NCI-H1417 (cell line): Measurements from ENCODE around the gene ENPP6.

Experiments
- DNase-seq, 3 experiments: peaks; one replicate each; lab custom pipeline; 2025; lab: John Stamatoyannopoulos, UW

ENPP6 gene

GRCh38 chr4:184217634-184218033, at the start of gene ENPP6:
Gene ENPP6, minus strand, starts transcription at chr4:184217873. Its CDS starts 54 bp downstream, at chr4:184217819.
- no peak for DNase-seq

DNA sequence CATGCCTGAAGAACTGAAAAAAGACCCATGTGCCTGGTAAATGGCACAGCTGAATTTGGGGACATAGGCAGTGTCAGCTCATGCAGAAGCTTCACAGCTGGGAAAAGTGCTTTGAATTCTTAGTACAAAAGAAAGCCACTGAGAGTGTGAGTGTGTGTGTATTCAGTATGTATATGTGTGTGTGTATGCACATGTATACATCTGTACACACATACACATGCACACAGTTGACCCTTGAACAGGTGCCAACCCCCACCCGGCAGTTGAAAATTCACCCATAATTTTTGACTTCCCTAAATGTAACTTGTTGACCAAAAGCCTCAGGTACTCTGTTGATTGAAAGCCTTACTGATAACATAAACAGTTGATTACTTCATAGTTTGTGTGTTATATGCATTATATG, 49.5 kb upstream of the ENPP6 start:
- DNase-seq, result peak in 1 of 3 experiments; percentile 50

DNA sequence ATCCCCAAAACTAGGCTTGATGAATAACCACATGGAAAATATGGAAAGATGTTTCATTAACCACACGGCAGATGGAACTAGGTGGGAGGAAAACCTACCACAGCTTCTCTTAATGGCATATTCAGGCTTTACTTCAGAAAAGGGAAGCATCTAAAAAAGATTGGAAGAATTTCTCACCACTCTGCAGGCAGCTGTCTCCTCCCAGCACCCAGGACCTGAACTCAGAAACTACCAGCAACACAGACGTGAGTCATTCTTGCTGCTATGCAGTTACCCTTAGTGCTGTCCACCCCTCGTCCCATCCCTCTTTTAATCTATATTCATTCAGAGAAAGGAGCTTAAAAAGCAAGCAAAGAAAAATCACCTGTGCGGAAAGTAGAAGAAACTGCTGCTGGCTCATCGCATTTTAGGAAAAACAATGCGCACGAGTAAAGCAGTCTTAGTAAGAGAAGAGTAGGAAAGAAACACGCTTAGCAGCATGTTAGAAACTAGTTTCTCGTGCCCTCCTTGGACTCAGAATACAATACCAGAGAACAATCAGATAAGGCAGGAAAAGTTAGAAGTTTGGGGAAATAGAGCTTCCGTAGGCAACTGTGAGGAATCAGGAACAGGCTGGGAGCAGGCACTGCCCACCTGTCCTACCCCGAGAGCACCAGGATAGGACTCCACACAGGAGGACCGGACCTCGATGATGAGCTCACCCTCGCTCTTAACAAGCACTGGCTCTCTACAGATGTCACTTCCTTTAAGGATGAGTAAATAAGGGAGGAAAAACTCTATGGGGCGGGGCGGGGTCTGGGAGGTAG, 48.1 kb upstream of the ENPP6 start:
- DNase-seq, result no peak

DNA sequence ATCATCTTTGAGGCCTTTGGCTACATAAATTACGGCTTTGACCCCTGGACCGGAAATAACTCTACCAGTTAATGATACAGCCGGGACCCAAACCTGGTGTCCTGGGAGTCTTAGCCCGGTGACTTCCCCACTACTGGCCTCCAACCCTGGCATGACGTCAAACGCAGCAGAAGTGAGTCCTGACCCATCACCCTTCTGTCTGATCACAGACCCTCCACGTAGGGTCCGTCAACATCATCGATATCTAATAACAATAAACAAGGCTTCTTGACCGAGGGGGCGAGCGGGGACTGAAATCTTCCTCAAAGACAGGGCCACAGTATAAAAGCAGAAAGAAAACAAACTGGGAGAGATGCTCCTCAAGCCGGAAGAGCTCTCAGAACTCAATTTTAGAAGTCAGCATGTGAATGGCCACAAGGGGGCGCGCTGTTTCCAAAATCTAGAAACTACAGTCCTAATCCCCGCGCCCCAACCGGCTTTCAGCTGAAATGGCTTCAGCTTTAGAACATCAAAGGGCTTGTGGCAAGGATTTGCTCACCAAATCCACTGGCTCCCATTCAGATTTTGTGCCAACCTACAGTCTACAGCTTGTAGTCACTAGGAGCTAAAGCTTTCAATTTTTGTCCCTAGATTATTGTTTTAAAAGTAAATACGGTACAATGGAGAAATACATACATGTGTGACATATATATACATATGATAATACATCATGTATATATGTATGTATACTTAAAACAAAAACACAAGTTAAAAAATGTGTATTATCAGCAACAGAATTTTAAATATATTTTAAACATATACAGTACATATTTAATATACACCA, 46.4 kb upstream of the ENPP6 start:
- DNase-seq, result peak; percentile 86 to 97 (median 90)

DNA sequence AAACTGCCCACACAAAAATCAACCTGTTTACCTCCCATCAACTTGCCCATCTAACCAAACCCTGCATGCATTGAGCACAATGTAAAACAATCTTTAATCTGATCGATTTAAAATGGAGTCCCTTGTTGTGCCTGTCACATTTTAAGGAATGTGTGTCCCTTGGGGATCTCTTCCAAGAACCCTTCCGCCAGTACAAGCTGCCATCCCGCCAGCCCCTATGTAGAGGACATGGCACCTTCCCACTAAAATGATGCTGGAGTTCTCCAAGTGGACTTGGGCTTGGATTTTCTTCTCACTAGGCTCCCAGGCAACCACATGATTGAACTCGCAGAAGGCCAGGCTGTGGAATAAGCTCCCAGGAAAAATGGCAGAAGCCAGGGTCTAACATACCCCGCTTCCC, 45.8 kb upstream of the ENPP6 start:
- DNase-seq, result no peak

GRCh38 chr4:184262901-184263300, 45.2 kb upstream of the ENPP6 start:
- DNase-seq, result no peak

GRCh38 chr4:184261246-184261645, 43.6 kb upstream of the ENPP6 start:
- no peak for DNase-seq

DNA sequence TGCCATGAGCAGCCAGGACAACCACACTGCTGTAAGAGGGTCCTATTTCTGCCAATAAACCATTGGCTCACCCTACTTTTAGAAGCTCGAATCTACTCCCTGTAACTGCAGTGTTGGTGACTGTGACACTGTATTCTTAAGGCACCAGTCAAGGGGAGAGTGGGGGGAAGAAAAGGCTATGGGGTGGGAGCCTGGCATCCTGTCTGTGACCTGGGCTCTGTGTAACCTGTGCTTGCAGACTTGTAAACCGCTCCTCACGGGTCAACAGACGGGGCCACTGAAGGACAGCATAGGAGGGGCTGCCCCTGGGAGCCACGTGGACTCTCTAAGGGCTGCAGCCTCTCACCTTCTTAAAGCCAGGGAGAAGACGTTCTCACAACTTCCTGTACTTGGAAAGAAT, 42.2 kb upstream of the ENPP6 start:
- DNase-seq, result no peak

GRCh38 chr4:184259081-184259480, 41.4 kb upstream of the ENPP6 start:
- no peak for DNase-seq

GRCh38 chr4:184255871-184256642, 38.4 kb upstream of the ENPP6 start:
- DNase-seq, result no peak

DNA sequence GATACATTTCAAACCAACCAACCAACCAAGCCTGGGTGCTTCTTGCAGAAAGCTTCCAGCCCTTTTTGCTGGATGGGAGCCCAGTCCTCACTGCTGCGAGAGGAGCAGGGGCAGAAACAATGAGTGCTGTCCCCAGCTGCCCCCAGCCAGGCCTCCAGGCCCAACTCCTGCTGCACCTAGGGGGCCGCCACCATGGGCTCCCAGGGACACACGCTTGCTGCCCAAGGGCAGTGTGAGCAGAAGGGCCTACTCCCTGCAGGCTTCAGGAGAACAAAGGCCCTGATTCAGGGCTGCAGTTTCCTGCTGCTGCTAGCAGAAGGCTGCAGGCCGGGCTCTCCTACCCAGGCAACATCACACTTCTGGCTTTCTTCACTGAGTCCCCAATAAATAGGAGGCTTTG, 37.7 kb upstream of the ENPP6 start:
- no peak for DNase-seq

GRCh38 chr4:184253072-184253420, 35.4 kb upstream of the ENPP6 start:
- DNase-seq, result no peak

- no peak for DNase-seq
Measured at GRCh38 chr4:184252136-184253071, 34.7 kb upstream of the ENPP6 start.

- no peak for DNase-seq
Measured at GRCh38 chr4:184251670-184251980, 34.0 kb upstream of the ENPP6 start.

DNA sequence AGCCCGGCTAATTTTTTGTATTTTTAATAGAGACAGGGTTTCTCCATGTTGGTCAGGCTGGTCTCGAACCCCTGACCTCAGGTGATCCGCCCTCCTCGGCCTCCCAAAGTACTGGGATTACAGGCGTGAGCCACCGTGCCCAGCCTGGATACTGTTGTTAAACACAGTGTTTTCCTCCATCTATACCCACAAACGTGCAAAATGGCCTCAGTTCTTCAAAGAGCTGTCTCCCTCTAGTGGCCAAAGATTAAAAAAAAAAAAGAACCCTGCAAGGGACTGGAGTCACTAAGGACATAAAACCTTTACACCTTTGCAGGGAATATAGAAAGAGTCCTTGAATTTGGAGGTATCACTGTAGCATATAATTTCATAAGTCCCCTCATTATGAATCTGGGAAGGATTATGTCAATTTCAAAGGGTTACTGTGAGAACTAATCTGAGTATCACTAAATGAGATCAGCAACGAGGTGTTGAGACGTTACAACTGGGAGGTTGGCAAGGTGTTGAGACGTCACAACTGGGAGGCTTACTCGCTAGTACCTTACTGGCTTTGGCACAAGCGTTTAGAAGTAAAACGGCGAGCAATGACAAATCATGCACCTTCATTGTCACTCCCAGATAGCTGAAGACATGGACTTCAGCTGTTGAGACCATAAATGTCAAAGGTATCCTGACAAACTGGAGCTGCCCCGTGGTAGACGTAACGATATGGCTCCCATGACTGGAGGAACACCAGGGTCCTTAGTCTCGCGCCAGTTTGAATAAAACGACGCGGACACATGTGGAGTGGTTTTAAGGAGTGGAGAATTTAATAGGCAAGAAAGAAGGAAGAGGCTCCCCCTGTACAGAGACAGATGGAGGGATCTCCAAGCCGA, 33.4 kb upstream of the ENPP6 start:
- DNase-seq, result peak; percentile 34 to 82 (median 68)

DNA sequence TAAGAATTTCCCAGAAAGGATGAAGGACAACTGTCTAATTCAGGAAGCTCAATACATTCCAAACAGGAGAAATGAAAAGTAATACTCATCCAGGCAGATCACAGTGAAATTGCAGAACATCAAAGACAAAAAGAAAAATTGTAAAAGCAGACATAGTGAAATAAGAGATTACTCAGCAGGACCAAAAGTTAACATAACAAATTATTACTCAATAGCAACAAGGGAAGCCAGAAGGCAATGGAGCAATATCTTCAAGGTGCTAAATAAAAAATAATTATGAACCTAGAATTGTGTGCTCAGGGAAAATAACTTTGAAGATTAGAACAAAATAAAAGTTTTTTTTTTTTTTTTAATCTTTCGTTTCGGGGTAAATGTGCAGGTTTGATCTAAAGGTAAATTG, 30.5 kb upstream of the ENPP6 start:
- DNase-seq, result no peak

DNA sequence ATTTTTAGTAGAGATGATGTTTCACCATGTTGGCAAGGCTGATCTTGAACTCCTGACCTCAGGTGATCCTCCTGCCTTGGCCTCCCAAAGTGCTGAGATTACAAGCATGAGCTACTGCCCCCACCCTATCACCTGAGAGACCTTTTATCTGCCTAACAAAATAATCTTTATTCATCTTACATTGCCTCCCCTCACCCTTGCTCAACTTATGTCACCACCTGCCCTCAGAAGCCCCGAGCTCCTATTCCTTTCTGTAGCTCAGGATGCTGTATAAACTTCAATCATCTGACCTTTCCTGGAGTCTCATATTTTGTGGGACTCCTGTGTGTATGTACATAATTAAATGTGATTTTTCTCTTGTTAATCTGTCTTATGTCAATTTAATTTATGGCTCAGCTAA, 29.7 kb upstream of the ENPP6 start:
- DNase-seq, result peak in 1 of 3 experiments; percentile 45

DNA sequence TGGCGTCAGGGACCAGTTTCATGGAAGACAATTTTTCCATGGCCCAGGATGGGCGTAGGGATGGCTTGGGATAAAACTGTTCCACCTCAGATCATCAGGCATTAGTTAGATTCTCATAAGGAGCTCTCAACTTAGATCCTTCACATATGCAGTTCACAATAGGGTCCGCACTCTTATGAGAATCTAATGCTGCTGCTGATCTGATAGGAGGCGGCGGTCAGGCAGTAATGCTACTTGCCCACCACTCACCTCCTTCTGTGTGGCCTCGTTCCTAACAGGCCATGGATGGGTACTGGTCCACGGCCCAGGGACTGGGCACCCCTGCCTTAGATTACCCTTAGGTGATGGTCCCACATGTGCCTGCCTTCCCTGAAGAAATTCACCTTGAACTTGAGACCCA, 28.8 kb upstream of the ENPP6 start:
- no peak for DNase-seq

DNA sequence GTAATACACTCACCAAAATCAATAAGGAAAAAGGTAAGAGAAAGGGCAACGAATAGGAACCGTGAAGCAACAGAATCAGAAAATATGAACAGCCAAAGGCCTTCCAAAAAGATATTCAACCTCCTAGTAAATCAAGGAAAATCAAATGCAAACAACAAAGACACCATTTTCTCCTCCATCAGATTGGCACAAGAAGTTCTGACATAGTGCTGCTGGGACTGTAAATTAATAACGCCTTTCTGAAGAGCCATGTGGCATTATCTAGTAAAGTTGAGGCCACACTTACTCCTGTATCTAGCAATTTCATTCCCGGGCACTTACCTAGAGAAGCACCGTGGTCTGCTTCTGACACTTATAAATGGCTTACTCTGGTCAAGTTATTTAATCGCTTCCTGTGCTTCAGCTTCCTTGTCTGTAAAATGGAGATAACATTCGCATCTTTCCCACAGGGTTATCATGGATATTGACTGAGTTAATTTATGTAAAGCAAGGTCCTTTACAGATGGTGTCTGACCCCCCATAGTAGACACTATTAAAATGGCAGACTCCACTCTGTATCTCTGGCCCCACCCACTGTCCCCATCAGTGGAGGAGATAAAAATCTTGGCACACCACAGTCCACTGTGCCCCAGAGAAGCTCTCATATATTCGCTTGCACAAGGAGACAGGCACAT, 20.5 kb upstream of the ENPP6 start:
- no peak for DNase-seq

DNA sequence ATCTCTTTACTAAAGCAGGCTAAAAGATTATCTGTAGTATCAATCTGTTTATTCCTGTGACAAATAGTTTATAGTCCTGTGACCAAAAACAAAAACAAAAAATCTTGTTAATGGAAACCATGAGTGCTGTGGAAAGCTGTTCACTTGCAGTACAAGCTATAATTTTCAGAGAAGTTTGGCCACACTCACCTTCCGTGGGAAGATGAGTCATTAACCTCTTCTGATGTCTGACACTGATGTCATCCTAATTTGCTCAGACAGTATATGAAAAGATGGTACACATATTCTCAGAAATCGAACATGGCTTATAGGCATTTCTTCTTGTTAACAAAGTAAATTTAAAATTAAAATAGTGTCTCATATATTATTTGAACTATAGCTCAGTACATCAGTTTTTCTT, 19.9 kb upstream of the ENPP6 start:
- no peak for DNase-seq
